GM12865 (cell line): ENCODE measurements around the gene SEMA6A.

Source experiments
- DNase-seq: peaks from one replicate; pipeline ENCODE4 v3.0.0; 2010; ENCODE audit warnings: low read depth
- H3K4me3 ChIP-seq: 2 replicates; pipeline ENCODE4 v1.5.1; 2011; ENCODE audit warnings: mild to moderate bottlenecking, low read depth, low read length, control low read depth
- CTCF ChIP-seq: IDR thresholded peaks from 2 replicates; pipeline ENCODE4 v1.5.1; 2011; ENCODE audit warnings: low read length, control low read depth, low read depth, inconsistent platforms; ENCODE audit not compliant: insufficient read depth; ENCODE audit errors: missing control alignments

Gene SEMA6A

GRCh38 chr5:116563736-116564308, 10.8 kb downstream of the SEMA6A start:
- no peak for TF ChIP-seq CTCF
- no peak overlapping the region for H3K4me3 ChIP-seq
- DNase-seq: no peak

- no peak overlapping the region for H3K4me3 ChIP-seq
- no peak for DNase-seq
- no peak for TF ChIP-seq CTCF
Measured at GRCh38 chr5:116562669-116563068, 12.0 kb downstream of the SEMA6A start.

GRCh38 chr5:116561658-116562057, 13.0 kb downstream of the SEMA6A start:
- no peak for TF ChIP-seq CTCF
- no peak for DNase-seq
- H3K4me3 ChIP-seq: no peak overlapping the region

GRCh38 chr5:116559673-116560164, 14.9 kb downstream of the SEMA6A start:
- no peak for DNase-seq
- no peak overlapping the region for H3K4me3 ChIP-seq
- TF ChIP-seq CTCF: no peak

- no peak overlapping the region for H3K4me3 ChIP-seq
- TF ChIP-seq CTCF: no peak
- no peak for DNase-seq
Measured at GRCh38 chr5:116559239-116559638, 15.4 kb downstream of the SEMA6A start.

GRCh38 chr5:116557669-116558271, 16.9 kb downstream of the SEMA6A start:
- TF ChIP-seq CTCF: peak; percentile 51
- no peak overlapping the region for H3K4me3 ChIP-seq
- peak; percentile 55 for DNase-seq

- H3K4me3 ChIP-seq: no peak overlapping the region
- DNase-seq: no peak
- no peak for TF ChIP-seq CTCF
Measured at GRCh38 chr5:116554764-116555163, 19.9 kb downstream of the SEMA6A start.
